HG03460 (cell line): ENCODE data around the gene F9.
"Not testable (repeated sequence)": the region's sequence is repeated elsewhere in the genome, so short reads cannot be mapped to it uniquely, and the experiment has no call there.

Source experiments
- ATAC-seq: cut with Tn5 transposase; IDR thresholded peaks from one replicate; pipeline ENCODE4 v1.9.1; 2021; ENCODE audit not compliant: unreplicated experiment

The F9 gene

DNA sequence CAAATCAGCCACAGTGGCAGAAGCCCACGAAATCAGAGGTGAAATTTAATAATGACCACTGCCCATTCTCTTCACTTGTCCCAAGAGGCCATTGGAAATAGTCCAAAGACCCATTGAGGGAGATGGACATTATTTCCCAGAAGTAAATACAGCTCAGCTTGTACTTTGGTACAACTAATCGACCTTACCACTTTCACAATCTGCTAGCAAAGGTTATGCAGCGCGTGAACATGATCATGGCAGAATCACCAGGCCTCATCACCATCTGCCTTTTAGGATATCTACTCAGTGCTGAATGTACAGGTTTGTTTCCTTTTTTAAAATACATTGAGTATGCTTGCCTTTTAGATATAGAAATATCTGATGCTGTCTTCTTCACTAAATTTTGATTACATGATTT is at the start of gene F9:
TSS of gene F9 (plus strand) at position 190 of the 400 bp plus-strand sequence. CDS start at position 216, 26 bp downstream.
- no peak for ATAC-seq

DNA sequence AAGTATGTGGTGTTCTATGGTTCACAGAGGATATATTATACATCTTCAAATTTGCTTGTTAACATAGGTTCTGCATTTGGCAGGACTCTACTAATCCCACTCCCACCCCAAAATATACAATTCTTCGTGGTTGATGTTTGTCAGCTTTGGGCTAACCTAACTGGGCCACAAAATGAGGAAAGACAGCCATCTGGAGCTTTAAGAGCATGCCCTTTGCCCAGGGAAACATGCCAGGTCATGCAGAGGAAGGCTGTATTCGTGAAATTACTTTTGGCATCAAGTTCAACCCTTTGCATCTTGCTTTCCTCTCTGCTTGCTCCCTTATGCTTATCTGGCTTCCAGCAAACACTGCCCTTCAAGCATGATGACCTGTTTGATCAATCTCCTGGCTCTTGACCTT is 46.8 kb upstream of the F9 start:
- no peak for ATAC-seq

DNA sequence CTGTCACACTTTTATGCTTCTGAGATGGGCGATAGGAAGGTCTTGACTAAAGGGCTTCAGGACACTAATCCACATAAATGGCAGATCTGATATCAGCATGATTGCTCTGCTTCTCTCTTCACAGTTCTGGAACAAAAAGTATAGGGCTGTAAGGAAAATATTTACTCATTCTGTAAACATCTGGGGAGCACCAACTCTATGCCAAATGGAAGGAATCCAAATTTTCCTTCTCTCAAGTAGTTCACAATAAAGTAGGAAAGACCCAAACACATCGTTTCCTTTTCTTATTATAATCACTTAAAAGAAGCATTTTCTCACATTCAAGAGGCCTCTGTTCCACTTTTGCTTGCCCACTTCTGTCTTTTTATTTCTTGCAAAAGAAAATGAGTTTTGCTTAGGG is 45.9 kb upstream of the F9 start:
- no peak for ATAC-seq

DNA sequence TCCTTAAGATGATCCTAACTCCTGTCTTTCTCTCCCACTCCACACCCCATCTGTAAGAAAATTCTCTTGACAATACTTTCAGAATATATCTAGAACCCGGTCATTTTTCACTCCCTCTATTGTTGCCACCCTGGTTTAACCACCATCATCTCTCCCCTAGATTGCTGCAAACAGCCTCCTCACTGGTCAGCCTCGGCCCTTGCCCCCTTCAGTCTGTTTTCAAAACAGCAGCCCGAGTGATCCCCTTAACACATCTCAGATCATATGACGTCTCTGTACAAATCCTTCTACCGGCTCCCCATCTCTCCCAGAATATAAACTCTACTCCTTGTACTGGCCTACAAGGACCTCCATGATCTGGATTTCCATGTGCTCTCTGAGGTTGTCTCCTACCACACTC is 35.2 kb upstream of the F9 start:
- ATAC-seq: no peak

DNA sequence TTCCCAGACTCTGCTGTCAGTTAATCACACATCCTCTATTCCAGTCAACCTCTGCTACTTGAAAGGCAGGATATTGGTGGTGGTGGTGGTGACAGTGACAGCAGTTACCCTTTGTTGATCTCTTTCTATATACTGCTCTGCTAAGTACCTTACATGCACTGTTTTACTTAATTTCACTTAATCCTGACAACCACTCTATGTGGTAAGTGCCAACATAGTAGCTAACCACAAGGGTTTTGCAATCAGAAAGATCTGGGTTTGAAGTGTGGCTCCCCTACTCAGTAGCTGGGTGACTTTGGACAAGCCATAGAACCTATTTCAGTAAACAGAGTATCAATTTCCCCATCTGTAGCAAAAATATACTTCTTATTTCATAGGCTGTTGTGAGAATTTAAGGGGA is 24.2 kb upstream of the F9 start:
- ATAC-seq: no peak

DNA sequence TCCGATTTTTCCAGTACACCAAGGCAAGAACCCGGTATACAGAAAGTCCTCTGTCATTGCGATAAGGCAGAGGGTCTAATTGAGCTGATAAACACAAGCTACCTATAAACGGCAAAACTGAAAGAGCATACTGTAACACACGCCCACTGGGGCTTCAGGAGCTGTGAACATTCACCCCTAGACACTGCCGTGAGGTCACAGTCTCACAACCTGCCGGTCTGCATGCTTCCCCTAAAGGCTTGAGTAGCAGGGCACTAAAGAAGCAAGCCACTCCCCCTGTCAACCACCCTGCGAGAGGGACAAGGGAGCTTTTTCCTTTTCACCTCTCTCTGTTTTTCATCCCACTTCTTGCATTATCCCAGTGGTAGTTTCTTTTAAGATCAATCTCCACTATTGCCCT is 22.4 kb upstream of the F9 start:
- no peak for ATAC-seq

DNA sequence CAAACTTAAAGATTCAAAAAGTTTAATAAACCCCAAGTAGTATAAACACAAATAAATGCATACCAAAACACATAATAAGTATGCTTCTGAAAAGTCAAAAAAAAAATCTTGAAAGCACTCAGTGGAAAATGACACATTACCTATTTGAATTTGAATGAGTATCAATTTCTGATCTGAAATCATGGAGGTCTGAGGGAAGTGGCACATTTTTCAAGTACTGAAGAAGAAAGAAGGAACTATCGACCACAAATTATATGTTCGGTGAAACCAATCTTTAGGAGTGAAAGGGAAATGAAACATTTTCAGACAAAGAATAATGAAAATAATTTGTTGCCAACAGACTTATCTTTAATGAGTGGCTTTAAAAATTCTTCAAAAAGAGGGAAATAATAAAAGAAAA is 12.1 kb upstream of the F9 start:
- ATAC-seq: no peak

DNA sequence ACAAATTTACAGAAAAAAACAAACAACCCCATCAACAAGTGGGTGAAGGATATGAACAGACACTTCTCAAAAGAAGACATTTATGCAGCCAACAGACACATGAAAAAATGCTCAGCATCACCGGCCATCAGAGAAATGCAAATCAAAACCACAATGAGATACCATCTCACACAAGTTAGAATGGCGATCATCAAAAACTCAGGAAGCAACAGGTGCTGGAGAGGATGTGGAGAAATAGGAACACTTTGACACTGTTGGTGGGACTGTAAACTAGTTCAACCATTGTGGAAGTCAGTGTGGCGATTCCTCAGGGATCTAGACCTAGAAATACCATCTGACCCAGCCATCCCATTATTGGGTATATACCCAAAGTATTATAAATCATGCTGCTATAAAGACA is 1.7 kb upstream of the F9 start:
- ATAC-seq: not testable (repeated sequence)

DNA sequence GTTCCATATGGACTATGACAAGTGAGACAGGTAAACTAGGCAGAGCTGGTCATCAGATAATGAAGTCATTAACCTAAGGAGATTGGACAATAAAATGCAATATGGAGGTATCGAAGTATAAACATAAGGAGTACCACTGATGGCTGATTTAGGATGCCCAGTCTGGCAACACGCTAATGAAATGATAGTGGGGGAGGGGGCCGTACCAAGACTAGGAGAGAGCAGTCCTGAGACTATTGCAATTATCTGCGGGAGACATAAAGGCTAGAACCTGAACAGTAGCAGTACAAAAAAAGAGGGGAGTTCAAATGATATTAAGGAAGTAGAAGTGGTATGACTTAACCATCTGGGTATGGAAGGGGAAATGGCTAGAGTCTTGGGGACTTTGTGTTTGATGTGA is 2.3 kb downstream of the F9 start:
- no peak for ATAC-seq

DNA sequence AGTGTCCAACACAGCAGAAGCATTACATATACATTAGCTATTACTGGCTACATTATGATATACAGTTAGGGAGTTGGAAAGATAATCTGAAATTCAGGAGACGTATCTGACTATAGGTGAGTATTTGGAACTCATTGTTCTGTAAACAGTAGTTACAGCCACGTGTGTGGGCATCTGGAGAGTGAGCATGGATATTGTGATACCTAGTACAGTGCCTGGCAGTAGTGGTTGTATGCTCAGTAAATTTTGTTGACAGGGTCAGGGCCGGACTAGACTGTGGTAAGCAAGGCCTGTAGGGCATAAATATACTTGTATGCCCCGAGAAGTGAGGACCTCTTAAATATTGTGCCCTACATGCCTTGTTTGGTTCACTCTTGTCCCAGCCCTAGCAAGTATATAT is 2.9 kb downstream of the F9 start:
- no peak for ATAC-seq

DNA sequence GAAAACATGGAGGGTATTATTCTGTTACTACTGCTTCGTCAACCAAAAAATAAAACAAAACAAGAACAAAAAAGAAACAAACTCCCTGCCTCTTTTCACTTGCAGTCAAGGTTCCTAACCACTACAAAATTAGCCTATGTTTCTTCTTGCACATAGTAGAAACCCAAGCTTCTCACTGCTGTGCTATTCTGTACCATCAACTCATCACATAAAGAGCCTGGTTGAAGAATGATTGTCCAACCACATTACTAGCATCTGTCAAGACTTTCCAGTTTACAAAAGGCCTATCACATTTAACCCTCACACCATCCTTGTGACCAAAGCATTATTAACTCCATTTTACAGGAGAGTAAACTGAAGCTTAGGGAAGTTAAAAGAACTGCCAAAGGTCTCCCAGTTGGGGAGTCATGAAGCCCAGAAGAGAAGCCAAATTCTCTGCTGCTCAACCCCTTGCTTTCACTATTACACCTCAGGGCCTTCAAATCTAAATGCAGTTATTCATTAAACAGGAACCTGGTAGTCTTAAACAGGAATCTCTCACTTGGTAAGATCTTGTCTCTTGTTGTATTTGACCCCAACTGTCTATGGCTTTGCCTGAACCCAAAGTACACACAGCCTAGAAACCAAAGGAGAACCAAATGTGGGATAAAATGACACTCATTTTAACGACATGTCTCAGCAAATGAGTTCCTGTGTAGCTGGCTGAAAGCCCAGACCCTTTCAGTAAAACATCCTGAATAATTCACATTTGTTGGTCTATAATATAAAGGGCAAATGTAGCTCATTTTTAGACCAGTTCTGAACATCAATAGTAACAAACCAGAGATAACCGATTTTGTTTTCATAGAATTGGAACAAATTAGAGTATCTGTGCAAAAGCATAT is 8.6 kb downstream of the F9 start:
- peak; percentile 92 for ATAC-seq

DNA sequence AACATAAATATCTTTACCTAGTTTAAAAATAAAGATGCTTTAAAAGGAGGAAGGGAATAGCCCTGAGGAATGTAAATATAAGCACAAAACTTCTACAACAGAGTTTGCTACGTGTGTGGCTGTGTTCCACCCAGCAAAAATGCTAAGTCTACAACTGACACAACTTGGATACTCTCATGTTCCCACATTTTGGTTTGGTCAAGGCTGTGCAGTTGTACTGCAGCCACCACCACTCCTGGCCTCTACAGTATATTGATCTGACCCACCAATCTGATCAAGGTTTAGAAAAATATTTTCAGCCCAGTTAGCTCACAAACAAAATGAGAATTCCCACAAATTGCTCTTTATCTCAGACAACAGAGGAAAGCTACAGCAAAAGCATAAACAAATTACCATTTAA is 12.1 kb downstream of the F9 start:
- ATAC-seq: no peak

DNA sequence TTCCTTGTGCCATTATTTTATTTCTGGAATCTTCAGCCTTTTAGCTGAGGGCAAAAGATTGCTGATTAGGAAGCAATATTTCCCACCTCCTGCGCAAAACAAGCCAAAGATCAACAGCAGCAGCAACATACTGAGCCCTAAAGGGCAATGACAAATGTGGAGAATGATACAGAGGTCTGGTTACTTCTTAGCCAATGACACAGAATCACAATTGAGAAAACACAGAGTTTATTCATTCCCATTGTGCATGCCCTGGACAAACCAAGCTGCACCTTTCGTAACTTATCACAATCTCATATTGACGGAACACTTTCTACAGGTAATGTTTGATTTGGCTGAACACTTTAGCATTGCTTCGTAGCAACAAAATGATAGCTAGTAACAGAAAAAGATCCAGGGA is 13.4 kb downstream of the F9 start:
- ATAC-seq: no peak

DNA sequence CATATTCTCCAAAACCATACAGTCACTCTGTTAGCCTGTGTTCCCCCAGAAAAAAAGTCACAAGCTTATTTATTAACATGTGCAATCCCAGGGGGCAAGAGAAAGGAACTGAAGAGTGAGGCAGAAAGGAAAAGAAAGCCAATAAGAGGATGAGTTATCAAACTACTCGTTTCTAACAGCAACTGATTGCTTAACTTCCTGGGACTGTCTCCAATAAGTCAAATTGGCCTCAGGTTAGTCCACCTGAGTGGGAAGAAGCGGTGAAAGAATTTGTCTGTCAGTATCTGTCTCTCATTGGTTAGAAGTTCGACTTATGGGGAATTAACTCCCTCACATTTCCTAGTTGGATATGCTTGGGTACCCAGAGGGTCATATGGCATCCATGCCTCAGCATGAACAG is 14.1 kb downstream of the F9 start:
- no peak for ATAC-seq

DNA sequence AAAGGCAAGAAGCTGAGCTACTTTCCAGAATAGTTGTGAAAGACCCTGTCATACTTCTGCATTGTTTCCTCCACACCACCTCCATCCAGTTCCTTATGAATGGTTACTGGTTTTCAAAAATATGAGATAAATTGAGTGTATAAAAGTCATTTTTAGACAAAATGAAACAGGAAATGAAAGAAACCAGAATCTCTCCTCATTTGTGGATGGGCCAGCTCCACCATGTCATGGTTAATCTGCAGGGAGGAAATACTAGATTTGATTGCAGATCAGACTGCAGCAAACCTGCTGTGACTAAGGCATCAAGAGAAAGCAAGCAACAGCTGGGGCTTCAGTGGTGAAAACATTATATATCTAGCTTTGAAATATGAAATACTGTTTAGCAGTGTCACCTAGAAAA is 23.8 kb downstream of the F9 start:
- peak; percentile 11 for ATAC-seq

DNA sequence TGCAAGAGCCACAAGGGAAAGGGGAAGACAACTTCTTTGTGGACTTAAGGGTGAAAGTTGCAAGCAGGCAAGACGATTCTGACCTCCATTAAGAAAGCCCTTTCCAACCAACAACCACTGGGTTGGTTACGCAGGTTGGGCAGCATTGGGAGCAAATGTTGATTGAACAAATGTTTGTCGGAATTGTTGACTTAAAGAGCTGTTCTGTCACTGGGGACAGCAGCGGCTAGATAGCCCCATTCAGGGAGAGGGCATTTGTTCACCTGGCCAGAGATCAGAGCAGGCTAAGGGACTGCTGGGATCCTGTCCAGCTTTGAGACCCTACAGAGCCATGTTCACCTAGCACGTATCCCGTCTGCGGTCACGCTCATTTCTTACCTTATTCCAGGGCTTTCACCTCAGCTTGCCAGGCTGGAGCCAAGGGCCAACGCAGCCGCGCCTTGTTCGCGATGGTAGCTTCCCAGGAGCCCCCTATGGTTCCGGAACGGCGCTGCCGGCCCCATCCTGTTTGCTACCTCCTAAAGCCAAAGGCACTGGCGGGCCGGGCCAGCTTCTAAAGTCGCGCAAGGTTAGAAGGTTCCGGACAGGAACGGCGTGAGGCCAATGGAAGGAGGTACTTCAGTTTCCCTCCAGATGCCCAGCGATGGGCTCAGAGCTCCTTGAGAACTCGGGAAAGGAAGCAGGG is 24.6 kb downstream of the F9 start:
- no peak for ATAC-seq

DNA sequence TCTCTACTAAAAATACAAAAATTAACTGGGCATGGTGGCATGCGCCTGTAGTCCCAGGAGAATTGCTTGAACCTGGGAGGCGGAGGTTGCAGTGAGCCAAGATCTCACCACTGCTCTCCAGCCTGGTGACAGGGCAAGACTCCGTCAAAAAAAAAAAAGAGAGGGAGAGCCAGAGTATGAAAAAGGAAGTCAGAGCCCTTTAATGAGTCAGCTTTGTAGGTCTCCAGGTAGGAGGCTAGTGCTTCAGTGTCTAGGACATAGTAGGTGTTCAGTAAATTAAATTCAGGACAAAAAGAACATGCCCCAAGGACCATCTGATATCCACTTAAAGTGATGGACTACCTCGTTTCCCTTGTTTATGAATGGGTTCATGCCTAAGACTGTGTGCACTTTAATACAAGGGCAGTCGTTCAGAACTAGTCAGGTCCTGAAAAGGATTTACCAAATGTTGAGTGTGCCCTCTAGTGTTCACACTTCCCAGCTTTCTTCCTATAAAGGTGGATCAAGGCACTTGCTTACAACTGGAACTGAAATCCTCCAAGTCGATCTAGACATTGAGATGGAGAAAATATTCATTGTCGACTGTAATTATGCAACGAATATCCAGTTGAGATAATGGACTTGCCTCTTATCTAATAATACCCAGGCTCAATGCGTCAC is 29.0 kb downstream of the F9 start:
- no peak for ATAC-seq

DNA sequence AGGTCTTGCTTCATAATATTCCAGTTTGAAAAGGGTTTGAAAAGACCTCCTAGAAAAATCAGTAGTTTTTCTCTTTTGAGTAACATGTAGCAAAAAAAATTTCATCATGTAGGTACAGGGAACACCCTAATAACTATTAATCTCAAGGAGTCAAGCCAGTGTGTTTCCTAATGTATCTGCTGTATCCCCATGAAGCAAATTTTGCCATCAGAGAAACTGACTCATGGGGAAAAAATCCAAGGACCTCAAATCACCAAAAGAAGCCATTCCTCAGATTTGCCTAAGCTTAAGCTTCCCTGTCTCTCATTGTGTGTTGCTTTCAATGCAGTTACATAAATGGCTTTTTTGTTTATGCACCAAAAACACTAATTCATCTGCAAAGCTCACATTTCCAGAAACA is 29.7 kb downstream of the F9 start:
- ATAC-seq: no peak

DNA sequence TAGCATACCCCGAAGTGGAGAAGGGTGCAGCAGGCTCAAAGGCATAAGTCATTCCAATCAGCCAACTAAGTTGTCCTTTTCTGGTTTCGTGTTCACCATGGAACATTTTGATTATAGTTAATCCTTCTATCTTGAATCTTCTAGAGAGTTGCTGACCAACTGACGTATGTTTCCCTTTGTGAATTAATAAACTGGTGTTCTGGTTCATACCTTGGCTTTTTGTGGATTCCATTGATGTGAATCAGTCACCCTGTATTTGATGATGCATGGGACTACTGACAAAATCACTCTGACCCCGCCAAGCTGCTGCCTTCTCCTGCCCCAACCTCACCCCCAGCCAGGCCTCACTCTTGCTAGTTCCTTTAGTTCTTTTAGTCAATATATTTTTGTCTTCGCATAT is 32.7 kb downstream of the F9 start:
- no peak for ATAC-seq

DNA sequence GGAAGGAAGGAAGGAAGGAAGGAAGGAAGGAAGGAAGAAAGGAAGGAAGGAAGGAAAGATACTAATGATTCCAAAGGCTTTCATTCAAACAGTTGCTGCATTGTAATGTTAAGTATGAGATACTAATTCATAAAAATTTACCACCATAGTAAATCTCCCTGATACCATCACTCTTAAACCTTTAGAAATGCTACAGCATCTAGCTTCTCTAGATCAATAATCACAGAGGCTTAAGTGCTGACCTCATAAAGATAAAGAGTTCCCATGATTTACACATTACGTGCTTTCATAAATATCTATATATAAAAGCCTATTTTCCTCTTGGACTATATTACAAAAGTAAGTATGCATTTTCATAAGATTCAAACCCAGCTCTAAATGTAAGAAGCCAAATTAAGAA is 36.4 kb downstream of the F9 start:
- no peak for ATAC-seq

DNA sequence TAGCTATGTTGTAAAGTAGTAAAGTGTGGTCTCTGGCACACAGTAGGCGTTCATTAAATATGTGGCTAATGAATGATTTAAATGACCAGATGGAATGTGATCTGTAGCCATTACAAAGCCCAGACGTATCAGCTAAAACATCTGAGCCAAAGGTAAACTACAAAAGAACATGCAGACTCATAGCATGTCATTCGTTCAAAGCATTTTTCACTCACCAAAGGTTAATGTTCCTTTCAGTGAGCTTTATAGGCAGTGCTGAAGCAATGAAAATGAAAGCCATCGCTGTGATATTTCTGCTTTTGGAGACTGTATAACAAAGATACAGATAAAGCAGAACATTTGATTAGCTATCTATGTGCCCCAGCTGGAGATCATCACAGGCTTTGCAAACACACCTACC is 50.5 kb downstream of the F9 start:
- ATAC-seq: no peak

DNA sequence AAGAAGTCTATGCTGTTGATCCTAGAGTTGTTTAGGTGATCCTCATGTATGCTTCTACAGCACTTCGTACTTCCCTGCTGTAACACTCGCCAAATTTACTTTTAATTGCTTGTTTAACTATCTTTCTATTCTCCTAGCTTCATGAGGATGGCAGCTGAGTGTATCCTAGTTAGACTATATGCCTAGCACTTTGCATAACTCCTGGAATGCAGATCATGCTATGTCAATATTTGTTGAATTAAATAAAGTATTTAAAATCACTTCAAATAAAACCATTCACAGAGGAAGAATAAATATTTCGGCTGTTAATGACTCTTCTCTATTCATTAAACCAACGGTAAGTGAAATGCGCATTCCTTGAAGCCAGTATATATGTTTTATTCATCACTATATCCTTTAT is 55.1 kb downstream of the F9 start:
- ATAC-seq: no peak
